Sigmoid colon (tissue), 4 donors: ENCODE results near the gene CEP128.

ENCODE experiments used
- EP300 ChIP-seq, 4 donors: sonication (generic); formaldehyde crosslinking; IDR thresholded peaks; one replicate each; pipeline ENCODE4 v1.6.1; 2017; ENCODE audit warnings: antibody characterized with exemption in 4 of 4
- POLR2A ChIP-seq, 2 donors: fragments of 450-650 bp; IDR thresholded peaks; one replicate each; pipeline ENCODE4 v1.6.1; 2016; ENCODE audit warnings: antibody characterized with exemption in 2 of 2, mild to moderate bottlenecking in 2 of 2, moderate library complexity in 2 of 2
- POLR2AphosphoS5 ChIP-seq, 4 donors: sonication (generic); formaldehyde crosslinking; IDR thresholded peaks; one replicate each; pipeline ENCODE4 v1.6.1; 2017; ENCODE audit warnings: antibody characterized with exemption in 4 of 4
- TF ChIP-seq, protein P1 (sequence below), 4 experiments: fragments of 450-650 bp in 3 of 4; fragments of 200-600 bp in 1 of 4; IDR thresholded peaks; one replicate each; pipeline ENCODE4 v1.5.1; 2016 to 2019; ENCODE audit warnings: antibody characterized with exemption in 4 of 4, mild to moderate bottlenecking in 3 of 4, moderate library complexity in 2 of 4

GRCh38 chr14:80537626-80538025, 403.9 kb downstream of the CEP128 start:
- TF ChIP-seq POLR2A (IDR thresholded peaks at IDR 0.05) = no peak
- TF ChIP-seq, protein P1, sequence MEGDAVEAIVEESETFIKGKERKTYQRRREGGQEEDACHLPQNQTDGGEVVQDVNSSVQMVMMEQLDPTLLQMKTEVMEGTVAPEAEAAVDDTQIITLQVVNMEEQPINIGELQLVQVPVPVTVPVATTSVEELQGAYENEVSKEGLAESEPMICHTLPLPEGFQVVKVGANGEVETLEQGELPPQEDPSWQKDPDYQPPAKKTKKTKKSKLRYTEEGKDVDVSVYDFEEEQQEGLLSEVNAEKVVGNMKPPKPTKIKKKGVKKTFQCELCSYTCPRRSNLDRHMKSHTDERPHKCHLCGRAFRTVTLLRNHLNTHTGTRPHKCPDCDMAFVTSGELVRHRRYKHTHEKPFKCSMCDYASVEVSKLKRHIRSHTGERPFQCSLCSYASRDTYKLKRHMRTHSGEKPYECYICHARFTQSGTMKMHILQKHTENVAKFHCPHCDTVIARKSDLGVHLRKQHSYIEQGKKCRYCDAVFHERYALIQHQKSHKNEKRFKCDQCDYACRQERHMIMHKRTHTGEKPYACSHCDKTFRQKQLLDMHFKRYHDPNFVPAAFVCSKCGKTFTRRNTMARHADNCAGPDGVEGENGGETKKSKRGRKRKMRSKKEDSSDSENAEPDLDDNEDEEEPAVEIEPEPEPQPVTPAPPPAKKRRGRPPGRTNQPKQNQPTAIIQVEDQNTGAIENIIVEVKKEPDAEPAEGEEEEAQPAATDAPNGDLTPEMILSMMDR (IDR thresholded peaks at IDR 0.05) = no peak
- TF ChIP-seq POLR2AphosphoS5 (IDR thresholded peaks at IDR 0.05) = no peak
- no peak for TF ChIP-seq EP300 (IDR thresholded peaks at IDR 0.05)
